Embryonic facial prominence (tissue), 1 donor: Measurements from ENCODE around the gene SLC22A15.
"Not testable (repeated sequence)": the region's sequence is repeated elsewhere in the genome, so short reads cannot be mapped to it uniquely, and the experiment has no call there.

Source experiments
- DNase-seq: peaks from one replicate; pipeline ENCODE4 v3.0.0-alpha.2; 2016; ENCODE audit errors: extremely low spot score

SLC22A15 gene

DNA sequence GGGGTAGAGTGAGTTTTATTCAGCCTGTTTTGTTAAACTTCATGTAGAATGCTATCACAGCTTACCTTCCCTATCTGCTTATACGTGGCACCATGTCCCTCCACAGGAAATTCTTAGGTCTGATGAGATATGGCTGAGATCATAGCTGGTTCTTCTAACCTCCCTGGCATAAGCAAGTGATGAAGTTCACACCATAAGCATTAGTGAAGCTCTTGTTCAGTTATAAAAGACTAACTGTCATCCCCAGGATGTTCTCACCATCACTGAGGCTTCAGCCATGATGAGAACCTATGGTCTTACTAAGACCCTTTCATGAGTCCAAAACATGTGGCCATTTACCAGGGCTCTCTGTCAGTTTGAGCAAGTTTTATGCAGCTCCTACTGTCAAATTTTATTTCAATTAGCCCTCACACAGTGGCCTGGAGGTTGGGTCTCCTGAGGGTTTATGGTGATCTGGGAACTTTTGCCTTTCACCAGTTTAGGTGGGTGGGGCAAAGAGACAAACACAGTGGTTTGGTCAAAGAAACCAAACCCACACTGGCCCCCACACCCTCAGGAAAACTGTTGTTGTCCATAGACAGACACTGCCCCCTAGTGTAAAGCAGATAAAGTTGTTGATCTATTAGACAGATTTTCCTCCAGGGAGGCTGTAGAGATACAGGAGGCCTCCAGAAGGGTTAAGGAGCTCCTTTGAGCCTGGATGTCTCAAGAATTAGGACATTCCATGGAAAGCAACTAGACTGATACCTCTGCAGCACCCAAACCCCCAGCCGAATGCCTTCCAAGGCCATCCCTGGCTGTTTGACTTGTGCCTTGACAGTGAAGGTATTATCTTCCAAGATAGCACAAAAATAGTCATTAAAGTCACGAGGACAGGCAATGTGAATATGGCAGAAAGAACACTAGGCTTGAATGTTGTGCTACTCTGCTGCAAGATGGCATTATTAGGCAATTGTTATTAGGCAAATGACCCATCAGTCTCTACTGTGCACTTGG lies 5.0 kb downstream of the SLC22A15 start:
- no peak for DNase-seq

DNA sequence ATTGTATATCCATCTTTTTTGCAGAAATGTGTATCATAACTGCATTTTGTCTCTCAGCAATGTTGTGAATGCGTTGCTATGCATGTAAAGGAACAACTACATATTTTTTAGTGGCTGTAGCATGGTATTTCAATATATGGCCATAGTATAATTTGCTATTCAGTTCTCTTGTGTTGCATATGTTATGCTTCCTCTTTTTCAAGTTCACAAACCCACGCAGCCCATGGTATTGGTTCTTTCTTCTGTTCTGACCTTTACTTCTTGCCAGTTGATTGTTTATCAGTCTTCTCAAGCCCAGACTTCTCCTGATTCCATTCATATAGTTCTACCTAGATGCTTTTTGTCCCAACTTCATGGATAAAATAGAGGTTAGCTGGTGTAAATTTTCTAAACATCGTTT lies 6.1 kb downstream of the SLC22A15 start:
- DNase-seq = no peak

DNA sequence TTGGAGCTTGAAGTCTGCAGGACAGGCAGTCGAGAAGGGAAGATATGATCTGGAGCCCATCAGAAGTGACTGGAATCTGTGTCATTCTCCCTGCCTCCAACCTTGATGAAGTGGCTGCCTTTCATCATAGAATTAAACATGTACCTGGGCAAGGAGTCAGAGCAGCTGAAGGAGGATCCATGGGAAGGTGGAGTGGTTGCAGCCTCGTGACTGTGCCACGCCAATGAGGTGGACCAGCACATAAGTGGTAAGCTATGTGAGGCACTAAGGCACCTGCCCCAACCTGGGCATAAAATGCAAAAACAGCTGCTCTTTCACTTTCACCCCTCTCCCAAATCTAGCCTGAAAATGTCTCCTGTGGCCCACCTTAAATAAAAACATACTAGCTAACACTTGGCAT lies 7.3 kb downstream of the SLC22A15 start:
- no peak for DNase-seq

DNA sequence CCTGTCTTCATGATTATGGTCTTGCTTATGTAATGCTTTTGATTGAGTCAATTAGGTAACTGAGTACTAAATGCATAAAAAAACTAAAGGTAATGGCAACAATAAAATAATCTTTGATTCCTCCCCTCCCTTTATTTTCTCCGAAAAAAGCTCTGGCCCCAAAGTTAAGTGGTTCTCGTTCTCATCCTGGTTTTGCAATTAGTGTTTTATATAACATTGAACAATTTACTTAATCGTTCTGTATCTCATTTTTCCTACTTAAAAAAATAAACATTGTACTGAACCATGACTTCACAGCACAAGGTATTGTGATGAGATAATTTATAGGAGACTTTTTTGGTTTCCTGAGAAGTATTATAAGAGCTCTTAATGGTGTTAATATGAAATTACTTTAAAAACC lies 11.3 kb downstream of the SLC22A15 start:
- DNase-seq = no peak

DNA sequence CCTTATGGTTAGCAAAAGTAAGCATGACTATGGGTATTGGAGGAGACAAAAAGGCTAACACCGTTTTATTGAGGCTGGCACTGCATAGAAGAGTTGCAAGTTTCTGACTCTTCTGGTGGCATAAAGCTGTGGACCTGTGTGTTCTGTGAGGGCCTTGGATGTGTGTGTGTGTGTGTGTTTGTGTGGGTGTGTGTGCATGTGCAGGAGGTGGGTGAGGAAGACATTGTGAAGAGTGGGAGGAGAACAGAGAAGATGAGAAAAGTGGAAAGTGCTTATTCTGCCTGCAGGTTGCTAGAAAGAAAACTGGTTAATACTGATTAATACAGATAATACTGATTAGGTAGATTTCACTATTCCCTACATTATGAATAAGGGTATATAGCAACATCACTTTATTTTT lies 12.6 kb downstream of the SLC22A15 start:
- DNase-seq = no peak

DNA sequence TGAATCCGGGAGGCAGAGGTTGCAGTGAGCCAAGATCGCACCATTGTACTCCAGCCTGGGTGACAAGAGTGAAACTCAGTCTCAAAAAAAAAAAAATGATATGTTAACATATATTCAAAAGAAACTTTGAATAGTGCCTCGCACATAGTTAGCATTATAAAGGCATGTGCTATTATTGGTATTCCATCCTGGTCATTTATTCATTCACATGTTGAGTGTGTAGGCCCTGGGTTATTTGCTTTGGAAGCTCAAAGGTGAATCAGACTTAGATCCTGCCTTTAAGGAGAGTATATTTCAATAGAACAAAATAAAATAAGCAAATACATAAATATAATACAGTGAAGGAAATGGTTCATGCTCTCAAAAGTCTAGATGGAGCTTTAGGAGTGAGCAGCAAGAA lies 13.4 kb downstream of the SLC22A15 start:
- no peak for DNase-seq

DNA sequence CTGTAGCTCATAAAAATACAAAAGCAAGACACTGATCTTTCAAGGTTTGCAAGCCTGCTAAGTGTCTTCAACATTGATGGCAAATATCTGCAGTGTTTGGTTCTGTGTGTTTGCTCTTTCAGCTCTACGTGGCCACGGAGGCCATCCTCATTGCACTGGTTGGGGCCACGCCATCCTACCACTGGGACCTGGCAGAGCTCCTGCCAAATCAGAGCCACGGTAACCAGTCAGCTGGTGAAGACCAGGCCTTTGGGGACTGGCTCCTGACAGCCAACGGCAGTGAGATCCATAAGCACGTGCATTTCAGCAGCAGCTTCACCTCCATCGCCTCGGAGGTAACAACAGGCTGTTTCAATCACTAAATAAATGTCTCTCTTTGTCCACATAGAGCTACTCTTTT lies 15.6 kb downstream of the SLC22A15 start:
- DNase-seq = no peak

DNA sequence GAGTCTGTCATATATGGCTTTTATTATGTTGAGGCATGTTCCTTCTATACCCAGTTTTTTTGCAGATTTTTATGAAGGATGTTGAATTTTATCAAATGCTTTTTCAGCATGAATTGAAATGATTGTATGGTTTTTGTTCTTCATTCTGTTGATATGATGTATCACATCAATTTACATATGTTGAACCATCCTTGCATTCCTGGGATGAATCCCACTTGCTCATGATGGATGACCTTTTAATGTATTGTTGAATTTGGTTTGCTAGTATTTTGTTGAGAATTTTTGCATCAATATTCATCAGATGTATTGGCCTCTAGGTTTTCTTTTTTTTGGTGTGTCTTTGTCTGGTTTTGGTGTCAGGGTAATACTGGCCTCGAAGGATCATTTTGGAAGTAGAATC lies 21.6 kb downstream of the SLC22A15 start:
- DNase-seq = not testable (repeated sequence)

DNA sequence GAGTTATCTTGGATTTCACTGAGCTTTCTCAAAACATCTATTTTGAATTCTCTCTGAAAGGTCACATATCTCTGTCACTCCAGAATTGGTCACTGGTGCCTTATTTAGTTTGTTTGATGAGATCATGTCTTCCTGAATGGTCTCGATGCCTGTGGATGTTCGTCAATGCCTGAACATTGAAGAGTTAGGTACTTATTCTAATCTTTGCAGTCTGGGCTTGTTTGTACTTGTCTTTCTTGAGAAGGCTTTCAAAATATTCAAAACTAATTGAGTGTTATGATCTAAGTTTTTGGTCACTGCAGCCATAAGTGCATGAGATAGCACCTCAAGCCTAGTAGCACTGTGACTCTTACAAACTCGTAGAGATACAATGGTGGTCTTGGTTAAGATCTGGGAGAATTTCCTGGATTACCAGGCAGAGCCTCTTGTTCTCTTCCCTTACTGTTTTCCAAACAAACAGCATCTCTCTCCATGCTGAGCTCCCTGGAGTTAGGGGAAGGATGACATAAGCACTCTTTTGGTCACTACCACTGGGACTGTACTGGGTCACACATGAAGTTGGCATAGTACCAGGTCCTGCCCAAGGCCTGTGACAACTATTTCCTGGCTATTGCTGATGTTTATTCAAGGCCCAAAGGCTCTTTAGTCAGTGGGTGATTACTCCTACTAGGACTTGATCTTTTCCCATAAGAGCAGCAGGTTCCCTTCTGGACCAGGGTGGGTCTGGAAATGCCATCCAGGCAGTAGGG lies 25.6 kb downstream of the SLC22A15 start:
- DNase-seq = no peak

DNA sequence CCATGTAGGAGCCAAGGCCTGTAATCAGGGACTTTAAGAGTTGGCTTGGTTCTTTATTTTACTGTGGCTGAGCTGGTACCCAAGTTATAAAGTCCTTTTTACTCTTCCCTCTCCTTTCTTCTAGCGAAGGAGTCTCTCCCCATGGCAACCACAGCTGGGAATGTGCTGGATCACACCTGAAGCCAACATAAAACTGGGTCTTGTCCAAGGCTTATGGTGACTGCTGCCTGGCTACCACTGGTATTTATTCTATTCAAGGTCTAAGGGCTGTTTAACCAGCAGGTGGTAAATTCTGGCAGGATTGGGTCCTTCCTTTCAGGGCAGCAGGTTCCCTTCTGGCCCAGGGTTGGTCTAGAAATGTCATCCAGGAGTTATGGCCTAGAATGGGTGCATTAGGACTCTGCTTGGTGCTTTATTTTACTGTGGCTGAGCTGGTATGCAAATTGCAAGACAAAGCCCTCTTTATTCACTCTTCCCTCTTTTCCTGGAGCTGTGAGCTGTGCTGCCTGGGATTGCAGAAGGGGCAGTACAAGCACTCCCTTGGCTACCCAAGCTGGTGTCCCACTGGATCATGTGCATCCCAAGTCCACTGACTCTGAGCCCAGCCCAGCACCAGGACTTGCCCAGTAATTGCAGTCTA lies 26.6 kb downstream of the SLC22A15 start:
- no peak for DNase-seq

DNA sequence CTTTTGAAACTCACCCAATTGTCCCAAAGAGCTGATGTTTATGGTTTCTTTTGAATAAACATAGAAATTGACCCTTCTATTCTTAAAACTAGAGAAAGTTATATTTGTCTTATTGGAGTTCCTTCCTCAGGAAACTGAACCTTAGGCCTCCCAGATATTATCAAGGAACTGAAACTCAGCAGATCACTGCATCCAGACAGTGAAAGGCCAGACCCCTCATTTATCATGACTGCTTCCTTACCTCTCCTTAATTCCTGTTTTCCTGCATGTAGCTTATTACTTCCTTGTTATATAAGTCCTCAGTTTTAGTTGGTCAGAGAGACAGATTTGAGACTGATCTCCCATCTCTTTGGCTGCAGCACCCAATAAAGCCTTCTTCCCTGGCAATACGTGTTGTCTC lies 27.5 kb downstream of the SLC22A15 start:
- no peak for DNase-seq

DNA sequence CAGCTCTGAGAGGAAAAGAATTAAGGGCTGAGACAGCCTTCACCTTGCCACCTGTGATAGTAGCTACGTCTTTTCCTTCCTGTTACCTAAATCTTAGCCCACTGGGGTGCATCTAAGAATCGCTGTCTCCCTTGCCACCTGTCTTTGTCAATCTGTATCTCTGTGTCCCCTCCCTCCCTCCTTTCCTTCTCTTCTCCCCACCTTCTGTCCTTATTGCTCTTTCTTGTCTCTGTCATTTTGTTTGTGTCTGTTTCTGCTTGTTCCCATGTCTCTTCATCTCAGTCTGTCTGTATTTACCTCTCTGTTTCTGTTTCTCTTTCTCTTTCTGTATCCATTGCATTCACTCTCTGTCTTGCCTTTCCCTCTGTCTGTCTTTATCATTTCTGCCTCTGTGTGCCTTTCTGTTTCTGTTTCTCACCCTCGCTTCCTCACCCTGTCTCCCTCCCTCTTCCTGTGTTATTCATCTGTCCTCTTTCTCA lies 30.2 kb downstream of the SLC22A15 start:
- no peak for DNase-seq

DNA sequence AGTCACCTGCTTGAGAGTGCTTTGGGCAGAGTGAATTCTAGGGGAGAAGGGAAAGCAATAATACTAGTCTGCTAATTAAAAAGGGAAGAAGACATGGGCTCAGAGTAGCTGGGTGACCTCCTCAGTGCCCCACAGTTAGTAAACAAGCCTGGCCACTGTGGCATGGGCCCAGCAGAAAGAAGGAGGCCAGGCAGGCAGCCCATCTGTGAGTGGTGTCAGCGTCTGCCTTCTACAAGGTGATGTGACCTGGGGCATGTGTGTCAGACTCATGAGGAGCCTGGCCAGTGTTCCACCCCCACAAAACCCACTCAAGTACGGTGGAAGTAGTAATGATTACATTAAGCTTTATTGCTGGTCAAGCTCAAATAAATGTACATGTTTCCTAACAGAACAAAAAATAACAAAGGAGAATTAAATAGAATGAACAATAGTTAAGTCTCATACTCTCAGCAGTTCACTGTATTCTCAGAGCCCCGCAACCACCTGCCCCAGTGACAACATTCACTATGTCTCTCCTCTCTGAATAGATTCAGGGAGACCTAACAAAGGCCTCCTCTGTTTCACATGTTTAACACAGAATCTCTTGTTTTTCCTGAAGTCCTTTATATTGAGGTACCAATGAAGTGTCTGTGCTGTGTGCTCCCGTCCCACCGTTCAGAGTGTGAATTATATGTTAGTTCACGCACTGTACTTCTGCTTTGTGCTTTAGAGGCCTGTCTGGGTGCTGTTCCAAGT lies 32.5 kb downstream of the SLC22A15 start:
- DNase-seq = no peak

DNA sequence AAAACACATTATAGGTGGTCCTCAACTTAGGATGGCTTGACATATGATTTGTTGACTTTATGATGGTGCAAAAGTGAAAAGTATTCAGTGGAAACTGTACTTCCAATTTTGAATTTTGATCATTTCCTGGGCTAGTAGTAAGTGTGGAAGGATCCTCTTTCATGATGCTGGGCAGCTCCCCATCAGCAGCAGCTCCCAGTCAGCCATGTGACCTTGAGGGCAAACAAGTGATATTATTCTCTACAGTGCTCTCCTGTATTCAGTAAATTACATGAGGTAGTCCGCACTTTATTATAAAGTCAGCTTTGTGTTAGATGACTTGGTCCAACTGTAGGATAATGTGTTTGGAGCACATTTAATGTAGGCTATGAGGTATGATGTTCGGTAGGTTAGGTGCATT lies 36.4 kb downstream of the SLC22A15 start:
- no peak for DNase-seq

DNA sequence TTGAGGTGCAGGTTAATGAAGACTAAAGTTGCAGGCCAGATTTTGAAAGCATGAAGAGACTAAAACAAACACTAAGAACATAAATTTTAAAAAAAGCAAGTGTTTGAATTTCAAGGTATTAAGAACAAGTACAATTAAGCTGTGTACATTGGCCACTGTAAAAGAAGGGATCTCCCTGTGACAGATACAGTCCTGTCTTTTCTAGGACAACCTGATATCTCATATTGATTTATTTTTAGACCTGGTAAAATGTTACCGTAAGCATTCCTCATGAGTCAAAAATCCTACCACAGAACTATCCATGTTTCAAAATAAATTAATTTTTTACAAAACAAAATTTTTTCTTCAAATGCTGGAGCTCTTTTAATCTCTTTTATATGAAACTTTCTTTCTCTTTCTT lies 39.4 kb downstream of the SLC22A15 start:
- DNase-seq = no peak

DNA sequence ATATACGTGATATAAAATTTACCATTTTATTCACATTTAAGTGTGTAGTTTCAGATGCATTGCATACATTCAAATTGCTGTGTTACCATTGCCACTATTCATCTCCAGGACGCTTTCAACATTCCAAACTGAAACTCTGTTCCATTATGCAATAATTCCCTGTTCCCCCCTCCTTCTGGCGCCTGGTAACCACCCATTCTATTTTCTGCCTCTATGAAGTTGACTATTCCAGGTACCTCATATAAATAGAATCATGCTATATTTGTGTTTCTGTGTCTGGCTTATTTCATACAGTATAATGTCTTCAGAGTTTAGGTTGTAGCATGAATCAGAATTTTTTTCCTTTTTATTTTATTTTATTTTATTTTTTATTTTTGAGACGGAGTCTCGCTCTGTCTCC lies 41.7 kb downstream of the SLC22A15 start:
- DNase-seq = no peak

DNA sequence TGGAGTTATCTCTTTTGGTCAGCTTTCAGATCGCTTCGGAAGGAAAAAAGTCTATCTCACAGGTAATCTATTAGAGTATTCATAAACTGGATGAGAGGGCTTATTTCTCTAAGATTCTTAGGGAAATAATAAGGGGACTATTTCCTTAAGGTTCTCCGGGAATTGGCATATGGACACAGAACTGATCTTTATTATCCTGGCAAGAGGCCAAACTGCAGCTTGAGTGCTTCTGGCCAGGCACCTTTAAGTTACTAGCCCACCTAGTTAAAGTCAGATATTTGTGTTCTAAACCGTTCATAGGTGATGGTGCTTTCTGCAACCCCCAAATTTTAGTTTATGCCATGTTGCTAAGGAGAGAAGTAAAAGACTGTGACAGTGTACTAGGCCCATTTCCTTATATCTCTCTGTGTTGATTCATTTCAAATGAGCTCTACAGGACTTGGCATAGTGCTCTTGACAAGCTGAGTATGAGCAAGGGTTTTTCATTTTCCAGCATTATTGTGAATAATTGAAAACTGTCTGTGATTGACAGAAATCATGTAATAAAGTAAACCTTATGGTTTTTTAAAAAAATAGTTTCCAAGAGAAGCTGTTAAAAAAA lies 43.4 kb downstream of the SLC22A15 start:
- DNase-seq = no peak

DNA sequence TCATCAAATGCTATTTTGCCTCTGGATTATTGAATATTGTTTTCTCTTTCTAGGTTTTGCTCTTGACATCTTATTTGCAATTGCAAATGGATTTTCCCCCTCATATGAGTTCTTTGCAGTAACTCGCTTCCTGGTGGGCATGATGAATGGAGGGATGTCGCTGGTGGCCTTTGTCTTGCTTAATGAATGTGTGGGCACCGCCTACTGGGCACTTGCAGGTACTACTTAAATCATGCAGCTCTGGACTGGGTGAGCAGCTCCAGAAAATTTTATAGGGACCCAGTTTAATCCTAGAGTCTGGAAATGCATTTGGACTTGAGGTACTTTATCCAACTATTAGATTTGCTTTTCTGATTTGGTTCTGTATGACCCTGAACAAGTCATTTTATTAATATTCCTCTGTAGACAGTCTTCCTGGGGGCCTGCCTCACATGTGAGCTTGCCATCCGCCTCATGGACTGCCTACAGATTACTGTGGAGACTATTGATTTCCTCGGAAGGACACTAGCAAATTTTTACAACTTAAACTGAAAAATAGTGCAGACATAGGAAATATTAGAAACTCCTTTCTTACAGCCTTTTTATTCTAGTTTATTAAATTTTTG lies 44.5 kb downstream of the SLC22A15 start:
- no peak for DNase-seq

DNA sequence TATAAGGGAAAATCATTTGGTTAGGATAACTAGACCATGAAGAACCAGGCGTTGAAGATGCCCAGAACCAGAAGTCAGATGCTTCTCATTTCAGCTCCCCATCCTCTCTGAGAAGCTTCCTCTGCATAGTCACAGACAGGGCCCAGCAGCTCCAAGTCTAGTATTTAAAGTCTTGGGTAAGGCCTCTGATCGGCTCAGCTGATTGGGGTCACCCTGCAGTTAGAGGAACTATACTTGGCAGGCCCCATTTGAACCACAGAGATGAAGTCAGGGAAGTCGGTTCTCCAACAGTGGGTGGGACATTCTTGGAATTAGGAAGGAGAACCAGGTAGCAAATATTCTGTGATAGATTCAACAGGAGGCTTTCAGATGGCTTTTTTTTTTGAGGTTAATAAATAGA lies 48.3 kb downstream of the SLC22A15 start:
- DNase-seq = no peak

DNA sequence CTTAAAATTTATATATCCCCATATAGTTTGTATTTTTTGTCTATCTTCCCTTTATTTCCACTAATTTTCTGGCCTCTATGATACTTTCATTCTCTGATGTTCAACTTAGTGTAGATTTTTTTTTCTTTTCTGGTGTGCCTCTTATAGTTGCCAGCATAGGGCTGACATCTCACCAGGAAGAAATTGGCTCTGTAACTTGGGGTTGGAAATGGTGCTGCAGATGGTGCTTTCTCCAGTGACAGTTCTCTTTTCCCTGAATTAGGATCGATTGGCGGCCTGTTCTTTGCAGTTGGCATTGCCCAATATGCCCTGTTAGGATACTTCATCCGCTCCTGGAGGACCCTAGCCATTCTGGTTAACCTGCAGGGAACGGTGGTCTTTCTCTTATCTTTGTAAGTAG lies 50.3 kb downstream of the SLC22A15 start:
- DNase-seq = no peak

DNA sequence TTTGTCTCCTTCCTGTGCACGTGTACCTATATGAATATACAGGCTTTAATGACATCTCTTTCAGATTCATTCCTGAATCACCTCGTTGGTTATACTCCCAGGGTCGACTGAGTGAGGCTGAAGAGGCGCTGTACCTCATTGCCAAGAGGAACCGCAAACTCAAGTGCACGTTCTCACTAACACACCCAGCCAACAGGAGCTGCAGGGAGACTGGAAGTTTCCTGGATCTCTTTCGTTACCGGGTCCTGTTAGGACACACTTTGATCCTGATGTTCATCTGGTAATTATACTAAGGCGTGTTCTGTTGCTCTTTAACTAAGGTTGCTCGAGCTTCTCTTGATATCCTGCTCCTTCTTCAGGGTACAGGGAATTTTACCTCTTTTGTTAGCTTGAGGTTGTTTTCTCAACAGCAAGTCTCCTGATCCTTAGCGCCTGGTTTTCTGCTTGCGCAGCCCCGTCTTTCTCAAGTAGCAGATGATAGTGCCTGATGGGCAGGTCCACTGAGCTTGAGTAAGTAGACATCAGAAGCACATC lies 55.1 kb downstream of the SLC22A15 start:
- DNase-seq = no peak
